Measurements from ENCODE around the gene KEL.
"Not testable (repeated sequence)": the region's sequence is repeated elsewhere in the genome, so short reads cannot be mapped to it uniquely, and the experiment has no call there.

- not testable (repeated sequence) for TF ChIP-seq CTCF, POLR2A, POLR2AphosphoS5 (IDR thresholded peaks at IDR 0.05)
Observed at GRCh38 chr7:142978402-142978801, 16.2 kb upstream of the KEL start.
